ENCODE results near the gene GMDS.
A peak's percentile ranks its signal among the peaks of the same experiment; 100 is the strongest.

The GMDS gene

GRCh38 chr6:2226775-2227174, 18.6 kb downstream of the GMDS start:
- peaks cover 28% of the 10 kb centered on the region for H3K4me1 Mint-ChIP-seq (ENCODE audit: low read depth)
- H3K4me3 Mint-ChIP-seq: no peak overlapping the region
- no peak overlapping the region for H3K27ac Mint-ChIP-seq
- H3K9me3 Mint-ChIP-seq: no peaks in the 10 kb centered on the region
- no peaks in the 10 kb centered on the region for H3K27me3 Mint-ChIP-seq
- H3K36me3 Mint-ChIP-seq (ENCODE audit: low read depth): no peaks in the 10 kb centered on the region

- Mint-ChIP-seq H3K27me3 (no peaks in the 10 kb centered on the region), H3K4me3 (no peak overlapping the region), H3K4me1 (ENCODE audit: low read depth) (peaks cover 21% of the 10 kb centered on the region), H3K36me3 (ENCODE audit: low read depth) (no peaks in the 10 kb centered on the region), H3K27ac (no peak overlapping the region), H3K9me3 (no peaks in the 10 kb centered on the region)
Measured at GRCh38 chr6:2225422-2226392, 19.7 kb downstream of the GMDS start.

DNA sequence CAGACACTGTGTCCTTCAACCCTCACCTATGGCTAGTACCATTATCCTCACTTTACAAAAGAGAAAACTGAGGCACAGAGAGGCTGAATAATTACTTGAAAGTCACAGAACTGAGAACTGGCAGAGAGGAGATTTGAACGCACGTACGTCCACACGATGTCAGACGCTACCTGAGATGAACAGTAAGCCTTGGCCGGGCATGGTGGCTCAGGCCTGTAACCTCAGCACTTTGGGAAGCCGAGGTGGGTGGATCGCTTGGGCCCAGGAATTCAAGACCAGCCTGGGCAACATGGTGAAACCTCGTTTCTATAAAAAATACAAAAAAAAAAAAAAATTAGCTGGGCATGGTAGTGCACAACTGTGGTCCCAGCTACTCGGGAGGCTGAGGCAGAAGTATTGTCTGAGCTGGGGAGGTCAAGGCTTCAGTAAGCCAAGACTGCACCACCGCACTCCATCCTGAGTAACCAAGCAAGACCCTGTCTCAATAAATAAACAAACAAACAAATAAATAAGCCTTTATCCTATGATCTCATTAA, 20.5 kb downstream of the GMDS start:
- Mint-ChIP-seq H3K27me3 (no peaks in the 10 kb centered on the region), H3K27ac (no peak overlapping the region), H3K4me1 (ENCODE audit: low read depth) (peaks cover 21% of the 10 kb centered on the region), H3K9me3 (no peaks in the 10 kb centered on the region), H3K36me3 (ENCODE audit: low read depth) (peaks cover 2% of the 10 kb centered on the region), H3K4me3 (no peak overlapping the region)

DNA sequence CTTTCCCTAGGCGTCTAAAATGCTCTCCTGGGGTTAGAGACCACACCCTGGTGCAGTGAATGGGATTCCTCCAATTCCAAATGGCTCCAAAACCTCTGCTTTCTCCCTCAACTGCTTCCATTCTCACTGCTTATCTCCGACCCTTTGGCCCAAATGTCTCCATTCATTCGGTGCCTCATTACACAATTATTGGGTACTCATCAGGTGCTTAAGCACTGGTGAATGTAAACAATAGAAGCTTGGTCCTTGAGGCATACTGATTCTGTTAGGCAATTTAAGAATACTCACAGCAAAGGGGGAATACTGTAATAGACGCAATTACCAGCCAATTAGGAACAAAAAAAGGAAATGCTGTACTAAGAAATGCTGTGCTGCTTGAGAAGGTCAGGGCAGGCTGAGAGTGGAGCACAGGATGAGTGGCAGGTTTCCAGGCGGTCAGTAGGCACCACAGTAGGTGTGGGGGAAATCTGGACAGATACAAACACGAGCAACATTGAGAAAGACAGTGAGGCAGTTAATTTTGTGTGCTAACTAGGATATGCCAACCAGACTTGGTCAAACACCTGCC, 23.0 kb downstream of the GMDS start:
- Mint-ChIP-seq H3K4me1 (ENCODE audit: low read depth) (peaks cover 22% of the 10 kb centered on the region), H3K36me3 (ENCODE audit: low read depth) (peaks cover 5% of the 10 kb centered on the region), H3K4me3 (peak overlapping the region; percentile 80), H3K27me3 (no peaks in the 10 kb centered on the region), H3K9me3 (no peaks in the 10 kb centered on the region), H3K27ac (peak overlapping the region; percentile 51)

- Mint-ChIP-seq H3K4me3 (peak overlapping the region; percentile 80), H3K9me3 (no peaks in the 10 kb centered on the region), H3K27ac (peak overlapping the region; percentile 42), H3K4me1 (ENCODE audit: low read depth) (peaks cover 22% of the 10 kb centered on the region), H3K36me3 (ENCODE audit: low read depth) (peaks cover 5% of the 10 kb centered on the region), H3K27me3 (no peaks in the 10 kb centered on the region)
Measured at GRCh38 chr6:2221726-2222274, 23.6 kb downstream of the GMDS start.

DNA sequence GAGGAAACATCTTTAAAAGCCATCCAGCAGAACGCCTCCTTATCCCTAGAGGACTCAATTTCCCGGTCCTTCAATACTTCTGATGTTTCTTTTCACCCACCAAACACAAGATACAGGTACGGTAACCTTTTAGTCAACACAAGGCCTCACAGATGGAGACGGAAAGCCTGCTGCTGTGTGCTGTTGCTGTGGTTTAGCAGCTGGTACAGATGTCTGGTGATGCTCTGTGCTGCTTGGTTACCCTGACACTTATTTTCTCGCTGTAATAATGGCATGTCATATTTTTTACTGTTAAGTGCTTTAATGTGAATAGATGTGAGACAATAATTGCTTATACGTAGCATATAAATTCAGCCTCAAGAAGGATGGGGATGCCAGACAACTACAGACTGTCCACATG, 25.3 kb downstream of the GMDS start:
- H3K27ac Mint-ChIP-seq: no peak overlapping the region
- no peaks in the 10 kb centered on the region for H3K27me3 Mint-ChIP-seq
- peaks cover 5% of the 10 kb centered on the region for H3K36me3 Mint-ChIP-seq (ENCODE audit: low read depth)
- H3K4me3 Mint-ChIP-seq: no peak overlapping the region
- H3K9me3 Mint-ChIP-seq: no peaks in the 10 kb centered on the region
- peaks cover 27% of the 10 kb centered on the region for H3K4me1 Mint-ChIP-seq (ENCODE audit: low read depth)

- H3K4me1 Mint-ChIP-seq (ENCODE audit: low read depth): peaks cover 31% of the 10 kb centered on the region
- peaks cover 5% of the 10 kb centered on the region for H3K36me3 Mint-ChIP-seq (ENCODE audit: low read depth)
- H3K27ac Mint-ChIP-seq: no peak overlapping the region
- H3K9me3 Mint-ChIP-seq: no peaks in the 10 kb centered on the region
- H3K4me3 Mint-ChIP-seq: no peak overlapping the region
- H3K27me3 Mint-ChIP-seq: no peaks in the 10 kb centered on the region
Measured at GRCh38 chr6:2218866-2219265, 26.5 kb downstream of the GMDS start.

- no peaks in the 10 kb centered on the region for H3K27me3 Mint-ChIP-seq
- H3K4me1 Mint-ChIP-seq (ENCODE audit: low read depth): peaks cover 20% of the 10 kb centered on the region
- H3K27ac Mint-ChIP-seq: no peak overlapping the region
- no peaks in the 10 kb centered on the region for H3K9me3 Mint-ChIP-seq
- no peak overlapping the region for H3K4me3 Mint-ChIP-seq
- H3K36me3 Mint-ChIP-seq (ENCODE audit: low read depth): peaks cover 5% of the 10 kb centered on the region
Measured at GRCh38 chr6:2216794-2217383, 28.5 kb downstream of the GMDS start.

GRCh38 chr6:2215342-2215741, 30.1 kb downstream of the GMDS start:
- Mint-ChIP-seq H3K36me3 (ENCODE audit: low read depth) (peaks cover 5% of the 10 kb centered on the region), H3K27ac (no peak overlapping the region), H3K9me3 (no peaks in the 10 kb centered on the region)

GRCh38 chr6:2213086-2213485, 32.3 kb downstream of the GMDS start:
- Mint-ChIP-seq H3K27me3 (no peaks in the 10 kb centered on the region), H3K27ac (no peak overlapping the region), H3K9me3 (no peaks in the 10 kb centered on the region), H3K4me1 (ENCODE audit: low read depth) (peaks cover 8% of the 10 kb centered on the region), H3K4me3 (no peak overlapping the region), H3K36me3 (ENCODE audit: low read depth) (no peaks in the 10 kb centered on the region)

More at GRCh38 chr6:2215342-2215741, 30.1 kb downstream of the GMDS start:
- no peaks in the 10 kb centered on the region for H3K27me3 Mint-ChIP-seq
- H3K4me3 Mint-ChIP-seq: no peak overlapping the region
- H3K4me1 Mint-ChIP-seq (ENCODE audit: low read depth): peaks cover 15% of the 10 kb centered on the region

GRCh38 chr6:2209226-2209809, 36.1 kb downstream of the GMDS start:
- H3K27ac Mint-ChIP-seq: no peak overlapping the region
- H3K27me3 Mint-ChIP-seq: no peaks in the 10 kb centered on the region
- no peaks in the 10 kb centered on the region for H3K9me3 Mint-ChIP-seq
- H3K36me3 Mint-ChIP-seq (ENCODE audit: low read depth): no peaks in the 10 kb centered on the region
- H3K4me3 Mint-ChIP-seq: no peak overlapping the region
- H3K4me1 Mint-ChIP-seq (ENCODE audit: low read depth): no peaks in the 10 kb centered on the region

GRCh38 chr6:2208468-2208867, 36.9 kb downstream of the GMDS start:
- Mint-ChIP-seq H3K36me3 (ENCODE audit: low read depth) (no peaks in the 10 kb centered on the region), H3K27ac (no peak overlapping the region), H3K27me3 (no peaks in the 10 kb centered on the region), H3K9me3 (no peaks in the 10 kb centered on the region), H3K4me1 (ENCODE audit: low read depth) (no peaks in the 10 kb centered on the region), H3K4me3 (no peak overlapping the region)

DNA sequence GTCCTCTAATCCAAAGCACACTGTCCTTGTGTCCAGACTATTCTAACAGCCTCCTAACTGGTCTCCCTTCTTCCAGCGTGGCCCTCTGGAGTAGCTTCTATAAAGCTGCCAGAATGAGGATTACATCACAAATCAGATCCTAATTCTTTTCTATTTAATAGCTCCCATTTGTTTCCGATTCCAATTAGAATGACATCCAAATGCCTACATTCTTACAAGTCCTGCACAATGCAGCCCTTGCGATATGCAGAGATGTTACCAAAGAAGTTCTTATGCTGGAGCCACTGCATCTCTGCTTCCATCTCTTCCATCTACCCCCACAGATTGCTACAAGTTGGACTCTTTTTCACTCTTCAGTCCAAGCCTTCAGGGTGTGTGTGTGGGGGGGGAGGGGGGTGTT, 40.0 kb downstream of the GMDS start:
- Mint-ChIP-seq H3K4me3 (no peak overlapping the region), H3K27me3 (no peaks in the 10 kb centered on the region), H3K4me1 (ENCODE audit: low read depth) (no peaks in the 10 kb centered on the region), H3K36me3 (ENCODE audit: low read depth) (no peaks in the 10 kb centered on the region), H3K9me3 (no peaks in the 10 kb centered on the region), H3K27ac (no peak overlapping the region)

DNA sequence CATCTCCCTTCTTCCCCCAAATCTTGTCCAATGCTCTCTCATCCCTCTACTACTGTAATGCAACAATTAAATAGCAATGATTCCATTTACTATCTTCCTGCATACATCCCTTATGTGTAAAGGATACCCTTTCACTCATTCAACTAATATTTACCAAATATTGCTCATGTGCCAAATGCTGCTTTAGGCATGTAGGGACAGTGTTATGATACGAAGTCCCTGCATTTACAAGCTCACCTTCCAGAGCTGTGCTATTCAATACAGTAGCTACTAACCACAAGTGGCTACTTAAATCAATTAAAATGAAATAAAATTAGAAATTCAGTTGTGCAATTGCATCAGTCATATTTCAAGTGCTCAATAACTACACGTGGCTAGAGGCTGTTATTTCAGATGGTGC, 41.1 kb downstream of the GMDS start:
- H3K36me3 Mint-ChIP-seq (ENCODE audit: low read depth): no peaks in the 10 kb centered on the region
- H3K4me1 Mint-ChIP-seq (ENCODE audit: low read depth): no peaks in the 10 kb centered on the region
- no peak overlapping the region for H3K4me3 Mint-ChIP-seq
- H3K9me3 Mint-ChIP-seq: no peaks in the 10 kb centered on the region
- H3K27me3 Mint-ChIP-seq: no peaks in the 10 kb centered on the region
- no peak overlapping the region for H3K27ac Mint-ChIP-seq

All from stimulated activated naive CD8-positive, alpha-beta T cell treated with anti-CD3 and anti-CD28 coated beads, Interleukin-15, Interleukin-2, amounts not matched to agents 100 ng/mL and 50 ng/mL, for 24 hours (primary cell).